ENCODE measurements around the gene CDHR3.
"Not testable (repeated sequence)": the region's sequence is repeated elsewhere in the genome, so short reads cannot be mapped to it uniquely, and the experiment has no call there.

The CDHR3 gene

DNA sequence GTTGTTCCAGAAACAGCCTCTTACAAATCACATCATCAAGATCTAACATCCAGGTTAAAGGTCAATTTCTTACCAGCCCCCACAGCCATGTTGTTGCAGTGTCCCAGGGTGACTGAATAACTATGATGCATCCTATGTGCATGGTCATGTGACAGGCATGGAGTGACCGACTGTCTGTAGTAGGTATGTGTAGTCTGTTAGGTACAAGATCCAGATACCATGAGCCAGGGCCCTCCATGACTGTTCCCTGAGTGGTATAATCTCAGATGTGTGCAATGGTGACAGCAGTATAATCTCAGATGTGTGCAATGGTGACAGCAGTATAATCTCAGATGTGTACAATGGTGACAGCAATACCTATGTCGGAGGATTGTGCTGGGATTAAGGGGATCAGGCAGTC is 8.8 kb downstream of the CDHR3 start:
- DNase-seq (ENCODE audit: low spot score), result no peak

DNA sequence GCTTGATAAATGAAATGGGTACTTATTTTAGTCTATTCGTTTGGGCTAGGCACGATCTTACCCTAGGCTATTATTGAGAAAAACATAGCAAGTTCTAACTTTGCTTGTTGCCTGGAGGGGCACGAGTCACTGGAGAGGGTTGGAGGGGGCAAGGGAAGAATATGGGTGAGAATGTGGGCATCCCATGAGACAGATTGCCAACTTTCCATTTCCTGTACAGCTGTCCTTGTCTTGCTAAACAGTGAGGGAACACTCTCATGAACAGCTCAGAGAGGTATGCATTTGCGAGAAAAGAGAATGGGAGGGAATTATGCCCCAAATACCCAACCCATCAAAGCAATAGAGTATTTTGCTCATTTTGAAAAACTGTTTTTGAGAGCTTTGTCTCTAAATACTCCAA is 9.2 kb downstream of the CDHR3 start:
- DNase-seq (ENCODE audit: low spot score), result no peak

DNA sequence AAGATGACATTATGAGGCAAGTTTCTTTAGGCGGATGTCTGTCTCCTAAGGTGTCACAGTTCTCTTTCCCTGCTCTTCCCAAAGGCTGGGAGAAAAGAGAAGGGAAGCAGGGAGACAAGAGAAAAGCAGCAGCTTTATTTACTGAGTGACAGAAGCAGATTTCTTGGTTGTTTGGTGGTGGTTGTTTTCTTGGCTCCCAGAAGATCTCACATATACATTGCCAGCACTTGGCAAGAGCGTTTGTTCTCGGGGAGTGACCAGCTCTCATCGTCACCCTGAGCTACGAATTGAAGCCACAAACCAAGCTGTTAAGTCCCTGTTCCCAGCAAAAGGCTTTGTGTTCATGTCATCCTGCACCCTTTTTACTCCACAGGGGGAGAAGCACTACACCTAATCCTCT is 11.4 kb downstream of the CDHR3 start:
- DNase-seq (ENCODE audit: low spot score), result no peak

- no peak for DNase-seq (ENCODE audit: low spot score)
Observed at GRCh38 chr7:105975770-105976417, 12.8 kb downstream of the CDHR3 start.

DNA sequence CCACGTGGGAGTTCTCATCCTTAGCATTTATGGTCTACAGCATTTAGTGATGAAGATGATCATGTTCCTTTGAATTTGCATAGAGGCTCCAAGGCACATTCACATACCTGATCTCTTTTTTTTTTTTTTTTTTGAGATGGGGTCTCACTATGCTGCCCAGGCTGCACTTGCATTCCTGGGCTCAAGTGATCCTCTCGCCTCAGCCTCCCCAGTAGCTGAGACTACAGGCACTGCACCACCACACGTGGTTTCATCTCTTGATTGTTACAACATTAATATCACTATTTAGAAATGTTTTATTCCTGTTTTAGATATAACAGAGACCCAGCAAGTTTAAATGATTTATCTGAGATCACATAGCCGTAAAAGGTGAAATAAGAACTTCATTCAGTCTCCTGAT is 13.8 kb downstream of the CDHR3 start:
- no peak for DNase-seq (ENCODE audit: low spot score)

GRCh38 chr7:105978035-105978434 is 15.0 kb downstream of the CDHR3 start:
- DNase-seq (ENCODE audit: low spot score), result no peak

DNA sequence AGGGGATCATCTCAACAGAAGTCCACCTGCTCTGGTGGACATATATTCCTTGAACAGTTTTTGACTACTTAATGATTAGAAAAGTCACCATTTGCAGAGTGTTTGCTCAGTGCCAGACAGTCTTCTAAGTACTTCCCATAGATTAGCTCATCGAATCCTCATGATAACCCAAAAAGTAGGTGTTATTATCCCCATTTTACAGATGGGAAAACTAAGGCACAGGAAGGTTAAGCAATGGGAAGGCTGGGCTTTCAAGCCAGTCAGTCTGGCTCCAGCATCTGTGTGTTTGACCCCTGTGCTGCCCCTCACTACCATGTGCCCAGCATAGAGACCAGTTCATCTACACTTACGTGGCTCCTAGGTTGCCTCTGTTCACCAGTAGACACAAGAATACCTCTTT is 15.9 kb downstream of the CDHR3 start:
- DNase-seq (ENCODE audit: low spot score), result no peak

DNA sequence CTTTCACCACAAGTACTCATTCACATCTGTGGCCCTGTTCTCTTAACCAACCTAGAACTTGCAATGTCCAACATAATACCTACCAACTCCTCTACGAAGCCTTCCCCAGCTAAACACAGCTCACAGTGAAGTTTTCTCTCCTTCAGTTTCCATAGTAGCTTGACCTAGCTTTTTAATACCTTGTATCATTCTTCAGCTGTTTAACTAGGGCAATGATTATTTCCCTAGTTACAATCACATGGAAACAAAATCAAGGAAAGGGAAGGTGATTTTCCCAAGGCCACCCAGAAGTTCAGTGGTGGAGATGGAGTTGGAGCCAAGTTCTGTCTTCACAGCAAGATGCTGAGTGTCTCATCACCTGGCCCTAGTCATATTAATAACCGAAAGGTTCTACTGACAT is 16.3 kb downstream of the CDHR3 start:
- no peak for DNase-seq (ENCODE audit: low spot score)

GRCh38 chr7:105980645-105981396 is 17.8 kb downstream of the CDHR3 start:
- DNase-seq (ENCODE audit: low spot score), result no peak

GRCh38 chr7:105982388-105982787 is 19.3 kb downstream of the CDHR3 start:
- no peak for DNase-seq (ENCODE audit: low spot score)

GRCh38 chr7:105984808-105985207 is 21.7 kb downstream of the CDHR3 start:
- DNase-seq (ENCODE audit: low spot score), result not testable (repeated sequence)

DNA sequence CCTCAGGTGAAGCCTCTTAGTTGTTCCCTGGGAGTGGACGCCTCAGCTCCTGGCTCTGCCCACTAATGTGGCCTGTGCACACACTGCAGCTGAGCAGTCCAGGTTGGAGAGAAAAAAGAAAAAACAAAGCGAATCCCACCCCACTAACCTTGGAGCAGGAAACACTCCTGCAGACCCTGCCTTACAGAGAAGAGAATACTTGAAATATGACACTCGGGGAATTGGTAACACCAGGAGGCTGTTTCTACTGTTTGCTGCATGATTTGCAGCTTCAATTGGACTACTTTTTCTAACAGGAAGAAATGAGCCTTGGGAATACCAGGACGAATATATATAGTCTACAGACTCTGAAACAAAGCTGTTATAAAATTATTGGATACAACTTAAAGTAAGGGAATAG is 22.2 kb downstream of the CDHR3 start:
- no peak for DNase-seq (ENCODE audit: low spot score)

- DNase-seq (ENCODE audit: low spot score), result no peak
Observed at GRCh38 chr7:105985672-105986215, 22.7 kb downstream of the CDHR3 start.

DNA sequence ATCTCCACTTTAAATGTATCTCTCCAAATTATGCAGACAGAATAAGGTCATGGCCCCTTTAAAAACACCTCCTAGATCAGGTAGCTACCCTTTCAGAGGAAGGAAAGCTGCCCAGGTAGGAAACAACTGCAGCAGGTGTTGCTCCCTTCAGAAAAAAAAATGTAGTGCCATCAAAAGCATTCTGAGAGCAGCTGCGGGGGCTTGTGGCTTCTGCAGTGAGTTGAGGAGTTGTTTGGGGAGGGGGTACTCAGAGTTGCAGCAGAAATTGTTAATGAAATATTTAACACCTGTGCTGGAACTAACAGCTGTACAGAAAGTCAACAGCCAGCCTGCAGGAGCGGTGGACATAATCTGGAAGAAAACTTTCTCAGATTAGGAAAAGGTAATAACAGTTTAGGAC is 24.0 kb downstream of the CDHR3 start:
- no peak for DNase-seq (ENCODE audit: low spot score)

- no peak for DNase-seq (ENCODE audit: low spot score)
Observed at GRCh38 chr7:105988276-105988675, 25.2 kb downstream of the CDHR3 start.

GRCh38 chr7:105989191-105989590 is 26.1 kb downstream of the CDHR3 start:
- no peak for DNase-seq (ENCODE audit: low spot score)

DNA sequence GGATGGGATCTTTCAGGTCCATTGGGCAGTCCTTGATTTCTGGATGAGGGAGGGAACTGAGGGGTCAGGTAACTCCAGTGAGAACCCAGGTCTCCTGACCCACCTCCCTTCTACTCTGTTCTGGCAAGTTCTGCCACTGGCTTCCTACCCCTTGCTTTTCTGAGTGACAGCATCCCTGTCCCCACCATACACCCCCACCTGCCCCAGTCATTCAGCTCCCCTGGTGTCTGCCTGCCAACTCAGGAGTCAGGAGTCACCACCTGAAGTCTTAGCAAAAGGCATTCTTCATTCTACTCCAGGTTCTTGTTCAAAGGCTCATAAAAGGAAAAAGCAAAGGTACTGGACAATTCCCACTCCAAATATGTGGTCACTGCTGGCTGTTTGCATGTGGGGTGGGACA is 26.6 kb downstream of the CDHR3 start:
- no peak for DNase-seq (ENCODE audit: low spot score)

DNA sequence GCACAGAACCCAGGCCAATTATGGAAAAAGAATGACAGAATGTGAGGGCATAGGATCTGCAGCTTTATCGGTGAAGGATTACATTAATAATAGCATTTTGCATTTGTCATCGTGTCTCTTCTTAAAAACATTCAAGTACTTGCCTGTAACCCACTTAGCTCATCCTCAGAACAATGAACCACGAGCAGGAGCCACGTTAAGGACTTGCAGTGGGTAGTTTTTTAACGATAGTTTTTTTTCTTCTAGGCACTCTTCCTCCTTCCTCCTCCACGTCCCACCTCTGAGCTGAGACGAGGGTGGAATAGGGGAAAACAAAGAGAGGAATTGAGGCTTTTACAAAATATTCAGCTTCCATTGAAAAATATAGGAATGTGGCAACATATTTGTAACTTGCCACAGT is 27.1 kb downstream of the CDHR3 start:
- DNase-seq (ENCODE audit: low spot score), result no peak

DNA sequence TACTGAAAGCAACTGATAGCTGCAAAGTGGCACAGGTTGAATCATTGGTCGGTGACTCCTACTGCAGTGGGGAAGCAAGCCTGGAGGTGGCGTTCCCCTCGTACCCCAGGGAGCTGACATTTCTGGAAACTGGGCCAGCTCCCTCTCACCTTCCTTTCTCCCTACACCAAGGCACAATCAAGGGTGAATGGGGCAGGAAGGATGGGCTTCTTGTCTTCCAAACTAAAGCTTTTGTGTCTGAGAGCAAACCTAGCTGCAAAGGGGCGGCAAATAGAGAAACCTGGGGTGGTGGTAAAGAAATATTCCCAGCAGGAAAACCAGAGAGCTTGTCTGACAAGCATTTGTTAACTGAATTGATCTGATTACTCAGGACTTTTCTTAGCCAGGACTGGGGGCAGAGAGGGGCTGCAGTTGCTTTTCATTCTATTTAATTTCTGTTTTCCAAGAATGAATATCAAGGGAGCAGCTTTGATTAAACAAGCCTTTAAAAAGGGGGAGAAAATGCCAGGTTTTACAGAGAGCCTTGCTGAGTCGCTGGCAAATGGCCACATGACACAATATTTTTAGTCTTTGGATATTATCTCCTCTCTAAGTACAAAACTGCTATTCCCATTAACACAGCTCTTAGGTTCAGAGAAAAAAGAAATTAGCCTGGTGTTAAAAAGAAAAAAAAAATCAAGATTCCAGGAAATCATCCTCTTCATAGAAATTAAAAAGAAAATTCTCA is 27.8 kb downstream of the CDHR3 start:
- DNase-seq (ENCODE audit: low spot score), result no peak

- no peak for DNase-seq (ENCODE audit: low spot score)
Observed at GRCh38 chr7:105992905-105993304, 29.8 kb downstream of the CDHR3 start.

DNA sequence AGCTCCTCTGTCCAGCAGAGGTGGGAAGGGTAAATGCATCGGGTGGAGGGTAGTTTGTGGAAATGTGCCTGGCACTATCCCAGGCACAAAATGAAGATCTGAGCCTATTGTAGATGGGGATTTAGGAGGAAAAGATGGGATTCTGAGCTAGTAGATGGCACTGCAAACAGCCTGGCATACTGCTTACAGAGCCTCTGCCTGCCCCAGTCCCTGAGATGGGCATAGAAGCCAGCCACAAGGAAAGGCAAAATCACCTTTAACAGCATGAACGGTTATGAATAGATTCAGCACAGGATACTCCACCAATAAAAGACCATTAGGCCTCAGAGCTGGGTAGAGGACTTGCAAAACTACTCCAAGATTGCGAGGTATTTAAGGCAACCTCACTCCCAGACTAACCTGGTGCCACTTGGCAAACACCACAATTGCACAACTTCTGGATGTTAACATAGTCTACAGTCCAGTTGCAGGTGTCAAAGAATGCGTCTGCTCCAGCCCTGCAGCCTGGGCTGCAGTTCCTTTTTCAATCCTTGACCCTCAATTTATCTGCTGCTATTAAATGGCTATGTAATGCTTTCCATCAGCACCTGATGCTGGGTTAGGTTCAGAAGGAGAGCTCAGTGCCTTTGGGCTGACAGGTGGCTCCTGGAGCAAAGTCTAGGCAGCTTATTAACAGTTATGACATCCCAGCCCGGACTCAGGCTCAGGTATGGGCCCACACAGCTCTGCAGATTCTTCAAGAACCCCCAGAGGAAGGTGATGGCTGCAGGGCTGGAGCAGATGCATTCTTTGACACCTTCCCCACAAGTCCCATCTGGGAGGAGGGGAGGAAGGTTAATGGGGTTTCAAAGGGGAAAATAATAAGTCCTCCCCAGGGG is 34.0 kb downstream of the CDHR3 start:
- DNase-seq (ENCODE audit: low spot score), result no peak

- DNase-seq (ENCODE audit: low spot score), result no peak
Observed at GRCh38 chr7:105999256-105999655, 36.2 kb downstream of the CDHR3 start.
